GM18861 (cell line): ENCODE data around the gene TTBK1.

Experiments used
- ATAC-seq: cut with Tn5 transposase; IDR thresholded peaks from one replicate; pipeline ENCODE4 v1.9.1; 2021; ENCODE audit not compliant: unreplicated experiment

TTBK1 gene

DNA sequence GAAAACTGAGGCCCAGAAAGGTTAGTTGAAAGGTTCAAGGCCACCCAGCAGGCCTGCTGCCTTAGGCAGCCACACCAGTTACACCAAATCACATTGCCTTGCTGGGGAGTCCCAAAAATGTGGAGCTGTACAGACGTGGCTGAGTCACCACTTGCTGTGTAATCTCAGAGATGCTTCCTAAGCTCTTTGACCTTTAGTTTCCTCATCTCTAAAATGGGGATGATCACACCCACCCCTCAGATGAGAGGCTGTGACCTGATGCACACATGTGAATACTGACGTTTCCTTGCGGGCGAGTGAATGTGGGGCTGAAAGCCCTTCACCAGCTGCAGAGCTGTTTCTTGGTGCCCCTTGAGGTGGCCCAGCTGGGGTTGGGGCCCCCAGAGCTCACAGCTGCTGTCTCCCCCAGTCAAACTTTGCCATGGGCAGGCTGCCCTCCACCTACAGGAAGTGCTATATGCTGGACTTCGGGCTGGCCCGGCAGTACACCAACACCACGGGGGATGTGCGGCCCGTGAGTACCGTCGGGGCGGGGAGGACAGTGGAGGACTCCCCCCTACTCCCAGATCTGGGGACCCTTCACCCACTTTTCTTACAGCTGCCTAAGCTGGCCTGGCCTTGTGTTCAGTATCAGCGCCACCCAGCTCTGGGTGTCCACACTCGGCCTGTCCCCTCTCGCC, 11.0 kb downstream of the TTBK1 start:
- no peak for ATAC-seq

DNA sequence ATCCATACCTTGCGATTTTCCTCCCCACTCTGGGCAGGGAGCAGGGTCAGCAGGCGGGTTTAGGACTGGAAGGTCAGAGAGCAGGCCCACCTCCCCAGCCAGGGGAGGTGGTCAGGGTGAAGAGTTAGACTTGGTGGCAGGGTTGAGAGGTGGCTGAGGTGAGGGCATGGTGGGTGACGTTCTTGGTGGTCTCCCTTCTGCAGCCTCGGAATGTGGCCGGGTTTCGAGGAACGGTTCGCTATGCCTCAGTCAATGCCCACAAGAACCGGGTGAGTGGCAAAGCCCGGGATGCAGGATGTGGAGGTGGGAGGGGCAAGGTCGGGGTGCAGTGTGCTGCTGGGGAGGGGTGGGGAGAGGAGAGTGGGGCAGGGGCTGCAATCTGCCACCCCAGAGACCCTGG, 11.6 kb downstream of the TTBK1 start:
- no peak for ATAC-seq

DNA sequence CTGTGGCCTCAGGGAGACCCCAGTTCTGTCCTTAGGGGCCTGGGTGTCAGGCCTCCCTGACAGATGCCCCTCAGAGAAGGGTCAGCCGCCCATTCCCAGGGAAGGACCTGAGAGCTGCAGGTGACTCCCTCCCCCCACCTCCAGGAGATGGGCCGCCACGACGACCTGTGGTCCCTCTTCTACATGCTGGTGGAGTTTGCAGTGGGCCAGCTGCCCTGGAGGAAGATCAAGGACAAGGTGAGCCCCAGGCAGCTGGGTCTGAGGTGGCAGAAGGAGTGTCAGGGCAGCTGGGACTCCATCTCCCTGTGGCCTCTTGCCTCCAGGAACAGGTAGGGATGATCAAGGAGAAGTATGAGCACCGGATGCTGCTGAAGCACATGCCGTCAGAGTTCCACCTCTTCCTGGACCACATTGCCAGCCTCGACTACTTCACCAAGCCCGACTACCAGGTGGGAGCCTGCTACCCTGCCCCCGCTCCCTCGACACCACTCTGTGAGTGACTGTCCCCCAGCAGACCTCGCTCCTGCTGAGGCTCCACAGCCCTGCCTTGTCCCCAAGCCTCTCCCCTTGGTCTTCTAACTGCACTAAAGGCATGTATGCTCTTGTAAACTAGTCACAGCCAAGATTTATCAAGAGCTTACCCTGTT, 12.2 kb downstream of the TTBK1 start:
- no peak for ATAC-seq

DNA sequence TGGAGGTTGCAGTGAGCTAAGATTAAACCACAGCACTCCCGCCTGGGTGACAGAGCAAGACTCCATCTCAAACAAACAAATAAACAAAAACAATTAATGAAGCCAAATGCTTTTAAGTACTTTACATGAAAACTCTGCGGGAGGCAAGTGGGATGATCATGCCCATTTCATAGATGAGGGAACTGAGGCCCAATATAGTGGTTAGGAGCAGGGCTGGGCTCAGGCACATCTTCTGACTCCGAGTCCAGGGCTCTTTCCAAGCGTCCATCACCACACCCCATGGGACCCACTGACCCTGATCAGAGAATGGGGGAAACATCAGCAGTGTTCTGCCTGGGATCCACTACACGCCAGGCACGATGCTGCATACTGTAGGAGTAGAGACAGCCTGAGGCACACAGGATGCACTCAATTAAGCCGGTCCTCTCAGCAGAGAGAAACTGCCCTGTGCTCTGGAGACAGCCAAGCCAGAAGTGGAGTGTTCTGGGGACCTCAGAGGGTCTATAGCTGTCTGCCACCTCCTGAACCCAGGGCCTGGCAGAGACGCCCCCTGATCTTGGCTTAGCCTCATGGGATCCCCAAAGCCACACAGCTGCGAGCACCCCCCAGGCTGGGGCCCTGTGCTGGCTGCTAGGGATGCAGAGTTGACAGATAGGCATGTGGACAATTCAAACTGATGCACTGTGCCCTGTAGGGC, 13.5 kb downstream of the TTBK1 start:
- no peak for ATAC-seq

DNA sequence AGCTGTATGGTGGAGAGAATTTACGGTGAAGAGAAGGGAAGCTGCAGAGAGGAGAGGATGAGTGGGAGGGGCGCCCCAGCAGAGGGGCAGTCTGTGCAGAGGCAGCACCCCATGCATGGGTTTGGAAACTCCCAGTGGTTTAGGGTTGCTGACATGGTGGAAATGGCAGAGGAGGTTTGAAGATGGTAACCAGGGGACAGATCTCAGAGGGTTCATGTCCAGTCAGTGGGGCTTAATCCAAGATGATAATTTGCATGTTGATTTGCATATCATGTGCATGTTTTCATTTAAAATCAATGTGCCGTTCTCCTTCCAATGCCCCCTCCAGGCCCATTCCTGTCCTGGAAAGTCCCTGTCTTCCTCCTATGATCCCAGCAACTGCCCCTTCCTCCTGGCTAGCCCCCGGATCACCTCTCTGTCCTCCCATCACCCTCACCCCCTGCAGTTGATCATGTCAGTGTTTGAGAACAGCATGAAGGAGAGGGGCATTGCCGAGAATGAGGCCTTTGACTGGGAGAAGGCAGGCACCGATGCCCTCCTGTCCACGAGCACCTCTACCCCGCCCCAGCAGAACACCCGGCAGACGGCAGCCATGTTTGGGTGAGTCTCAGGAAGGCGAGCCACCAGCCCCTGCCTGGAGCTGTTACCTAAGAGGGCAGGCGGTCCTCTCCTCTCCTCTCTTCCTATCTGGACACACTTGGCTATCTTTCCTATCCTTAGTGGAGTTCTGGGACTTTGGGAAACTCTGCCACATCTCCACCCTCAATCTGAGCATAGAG, 14.3 kb downstream of the TTBK1 start:
- ATAC-seq = no peak

DNA sequence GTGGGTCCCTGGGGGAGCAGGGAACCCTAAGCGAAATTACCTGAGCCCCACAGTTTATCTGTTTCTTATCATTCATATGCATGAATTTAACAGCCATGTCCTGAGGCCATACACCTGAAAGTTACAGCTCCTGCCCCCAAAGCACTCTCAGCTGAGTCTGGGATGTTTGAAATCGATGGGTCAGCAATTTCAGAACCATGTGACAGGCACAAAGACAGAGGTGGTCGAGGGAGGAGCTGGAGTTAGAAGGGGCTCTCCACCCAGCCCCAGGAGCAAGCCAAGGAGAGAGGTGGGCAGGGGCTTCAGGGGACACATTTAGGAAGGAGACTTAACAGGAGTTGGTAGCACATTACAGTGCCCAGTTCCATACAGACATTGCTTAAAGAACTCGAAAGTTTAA, 14.9 kb downstream of the TTBK1 start:
- ATAC-seq = no peak

- no peak for ATAC-seq
These were observed 15.8 kb downstream of the TTBK1 start for GRCh38 chr6:43258807-43259686.

DNA sequence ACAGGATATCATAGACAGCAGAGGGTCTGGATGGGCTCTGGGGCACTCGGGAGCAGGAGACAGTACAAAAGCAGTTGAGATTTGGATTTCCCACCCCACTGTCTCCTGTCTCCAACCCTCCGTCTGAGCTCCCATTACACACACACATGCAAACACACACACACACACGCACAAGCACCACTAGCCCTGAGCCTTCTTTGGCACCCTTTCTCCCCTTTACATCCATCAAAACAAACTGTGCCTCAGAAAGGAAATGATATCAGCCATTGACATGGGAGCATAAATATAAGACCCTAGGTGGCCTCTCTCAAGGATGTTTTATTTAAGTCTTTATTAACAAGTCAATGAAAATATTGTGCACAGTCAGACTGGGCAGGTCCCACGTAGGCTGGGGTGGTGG, 17.5 kb downstream of the TTBK1 start:
- no peak for ATAC-seq

DNA sequence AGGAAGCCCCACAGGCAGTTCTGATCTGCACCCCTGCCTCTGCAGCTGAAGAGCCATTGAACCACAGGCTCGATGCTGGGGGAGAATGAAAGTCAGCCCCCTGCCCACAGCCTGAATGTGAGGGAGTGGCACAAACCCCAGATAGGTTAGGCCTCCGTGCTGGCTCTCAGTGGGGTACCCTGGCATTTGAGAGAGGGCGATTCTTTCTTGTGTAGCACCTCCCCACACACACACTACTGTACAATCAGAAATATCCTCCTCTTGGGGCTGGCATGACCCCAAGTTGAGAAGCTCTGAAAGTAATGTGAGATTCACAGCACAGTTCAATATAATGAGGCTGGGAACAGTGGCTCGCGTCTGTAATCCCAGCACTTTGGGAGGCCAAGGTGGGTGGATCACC, 17.9 kb downstream of the TTBK1 start:
- no peak for ATAC-seq

- no peak for ATAC-seq
These were observed 18.9 kb downstream of the TTBK1 start for GRCh38 chr6:43262000-43262779.

DNA sequence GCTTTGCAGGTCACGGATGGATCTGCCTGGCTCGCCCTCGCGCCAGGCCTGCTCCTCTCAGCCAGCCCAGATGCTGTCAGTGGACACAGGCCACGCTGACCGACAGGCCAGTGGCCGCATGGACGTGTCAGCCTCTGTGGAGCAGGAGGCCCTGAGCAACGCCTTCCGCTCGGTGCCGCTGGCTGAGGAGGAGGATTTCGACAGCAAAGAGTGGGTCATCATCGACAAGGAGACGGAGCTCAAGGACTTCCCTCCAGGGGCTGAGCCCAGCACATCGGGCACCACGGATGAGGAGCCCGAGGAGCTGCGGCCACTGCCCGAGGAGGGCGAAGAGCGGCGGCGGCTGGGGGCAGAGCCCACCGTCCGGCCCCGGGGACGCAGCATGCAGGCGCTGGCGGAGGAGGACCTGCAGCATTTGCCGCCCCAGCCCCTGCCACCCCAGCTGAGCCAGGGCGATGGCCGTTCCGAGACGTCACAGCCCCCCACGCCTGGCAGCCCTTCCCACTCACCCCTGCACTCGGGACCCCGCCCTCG, 19.6 kb downstream of the TTBK1 start:
- no peak for ATAC-seq

GRCh38 chr6:43263314-43264178, 20.3 kb downstream of the TTBK1 start:
- ATAC-seq = peak; percentile 49

- no peak for ATAC-seq
These were observed 21.4 kb downstream of the TTBK1 start for GRCh38 chr6:43264599-43265145.

- ATAC-seq = no peak
These were observed 22.3 kb downstream of the TTBK1 start for GRCh38 chr6:43265564-43265963.

DNA sequence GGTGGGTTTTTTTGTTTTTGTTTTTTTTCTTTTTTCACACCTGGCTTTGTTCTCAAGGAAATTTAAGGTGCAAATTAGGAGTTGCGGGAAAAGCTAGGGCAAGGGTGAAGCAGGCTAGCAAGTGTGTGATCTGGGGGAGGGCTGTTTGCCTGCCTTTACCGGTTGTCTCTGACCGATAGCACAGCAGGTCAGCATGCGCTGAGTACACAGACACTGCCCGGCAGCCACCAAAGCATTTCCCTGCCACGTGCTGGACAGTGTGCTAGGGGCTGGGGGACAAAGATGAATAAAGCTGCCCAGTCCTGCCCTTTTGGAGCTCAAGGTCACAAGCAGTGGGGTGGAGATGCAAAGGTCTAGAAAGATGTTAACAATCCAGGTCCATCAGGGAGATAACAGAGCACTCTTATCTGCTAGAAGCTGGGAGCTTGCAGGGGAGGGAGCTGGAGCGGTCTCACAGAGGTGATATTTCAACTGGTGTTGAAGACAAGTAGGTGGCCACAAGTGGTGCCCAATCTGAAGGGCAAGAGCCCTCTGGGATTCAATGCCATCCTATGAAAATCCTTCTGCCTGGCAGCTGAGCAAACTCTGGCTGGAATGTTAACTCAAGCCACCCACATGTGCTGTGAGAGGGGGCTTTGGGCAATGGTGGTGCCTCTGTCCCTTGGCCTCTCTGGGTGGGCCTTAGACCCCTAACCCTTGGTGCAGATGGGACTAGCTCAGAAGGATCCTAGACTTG, 24.5 kb downstream of the TTBK1 start:
- no peak for ATAC-seq

DNA sequence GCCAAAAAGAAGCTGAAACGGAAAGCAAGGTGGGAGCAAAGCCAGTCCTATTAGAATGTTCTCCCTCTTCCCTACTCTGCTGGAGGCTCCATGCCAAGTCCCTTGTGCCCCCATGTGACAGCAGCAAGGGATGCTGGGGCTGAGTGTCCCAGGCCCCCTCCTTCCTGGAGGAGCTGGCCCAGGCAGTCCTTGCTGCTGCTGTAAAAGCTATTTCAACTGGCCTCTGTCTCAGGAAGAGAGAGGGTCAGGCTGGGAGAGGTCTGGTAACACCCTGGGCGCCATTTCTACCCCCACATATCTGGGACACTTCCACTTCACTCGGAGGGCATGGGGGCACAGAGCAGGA, 25.0 kb downstream of the TTBK1 start:
- no peak for ATAC-seq

DNA sequence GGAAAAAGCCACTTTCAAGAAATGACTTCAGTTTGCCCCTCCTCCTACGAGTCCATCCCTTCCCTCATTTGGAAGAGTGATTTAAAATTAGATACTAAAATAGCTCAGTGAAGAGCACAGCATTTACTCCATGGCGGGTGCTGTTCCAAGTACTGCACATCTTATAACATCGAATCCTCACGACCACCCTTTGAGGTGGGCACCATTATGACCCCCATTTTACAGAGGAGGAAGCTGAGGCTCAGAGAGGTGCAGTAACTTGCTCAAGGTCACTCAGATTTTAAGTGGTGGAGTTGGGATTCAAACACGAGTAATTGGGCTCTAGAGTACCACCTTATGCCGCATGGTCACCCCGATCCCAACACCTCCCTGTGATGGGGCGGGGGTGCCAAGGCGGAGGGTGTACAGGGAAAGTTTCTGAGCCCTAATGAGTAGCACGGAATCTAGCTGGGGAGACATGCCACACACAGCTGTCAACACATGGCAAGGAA, 25.5 kb downstream of the TTBK1 start:
- ATAC-seq = no peak
